HG02938 (cell line): Measurements from ENCODE around the gene SIRPD.

Source experiments
- ATAC-seq: cut with Tn5 transposase; IDR thresholded peaks from one replicate; pipeline ENCODE4 v1.9.1; 2021; ENCODE audit warnings: mild to moderate bottlenecking, moderate library complexity; ENCODE audit not compliant: unreplicated experiment

The SIRPD gene

DNA sequence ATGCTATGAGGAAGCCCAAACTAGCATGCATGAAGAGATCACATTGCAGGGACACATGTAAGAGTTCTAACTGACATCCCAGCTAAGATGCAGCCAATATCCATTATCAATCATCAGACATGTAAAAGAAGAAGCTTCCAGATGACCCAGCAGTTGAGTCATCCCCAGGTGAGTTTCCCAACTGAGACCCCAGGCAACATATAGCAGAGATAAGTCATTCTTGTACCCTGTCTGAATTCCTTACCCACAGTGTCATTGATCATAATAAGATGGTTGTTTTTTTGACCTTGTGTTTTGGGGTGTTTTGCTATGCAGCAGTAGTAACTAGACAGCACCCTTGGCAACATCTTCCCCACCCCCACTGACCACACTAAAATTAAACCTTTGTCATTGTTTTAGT is 18.9 kb downstream of the SIRPD start:
- no peak for ATAC-seq

DNA sequence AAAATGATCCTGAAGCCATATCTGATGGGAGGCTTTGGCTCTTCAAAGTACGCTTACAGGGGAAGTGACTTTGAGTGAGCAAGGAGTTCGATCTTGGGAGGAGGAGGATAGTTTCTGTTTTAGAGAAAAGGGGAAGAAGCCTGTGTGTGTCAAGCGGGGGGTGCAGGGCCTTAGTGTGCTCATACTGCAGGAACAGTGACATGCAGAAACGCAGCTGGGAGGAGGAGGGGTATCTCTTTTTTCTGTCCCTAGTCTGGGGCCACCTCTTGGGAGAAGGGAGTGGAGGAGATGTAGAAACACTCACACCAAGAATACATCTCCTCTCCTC is 19.8 kb downstream of the SIRPD start:
- no peak for ATAC-seq

- ATAC-seq, result no peak
Observed at GRCh38 chr20:1536893-1537730, 20.4 kb downstream of the SIRPD start.

DNA sequence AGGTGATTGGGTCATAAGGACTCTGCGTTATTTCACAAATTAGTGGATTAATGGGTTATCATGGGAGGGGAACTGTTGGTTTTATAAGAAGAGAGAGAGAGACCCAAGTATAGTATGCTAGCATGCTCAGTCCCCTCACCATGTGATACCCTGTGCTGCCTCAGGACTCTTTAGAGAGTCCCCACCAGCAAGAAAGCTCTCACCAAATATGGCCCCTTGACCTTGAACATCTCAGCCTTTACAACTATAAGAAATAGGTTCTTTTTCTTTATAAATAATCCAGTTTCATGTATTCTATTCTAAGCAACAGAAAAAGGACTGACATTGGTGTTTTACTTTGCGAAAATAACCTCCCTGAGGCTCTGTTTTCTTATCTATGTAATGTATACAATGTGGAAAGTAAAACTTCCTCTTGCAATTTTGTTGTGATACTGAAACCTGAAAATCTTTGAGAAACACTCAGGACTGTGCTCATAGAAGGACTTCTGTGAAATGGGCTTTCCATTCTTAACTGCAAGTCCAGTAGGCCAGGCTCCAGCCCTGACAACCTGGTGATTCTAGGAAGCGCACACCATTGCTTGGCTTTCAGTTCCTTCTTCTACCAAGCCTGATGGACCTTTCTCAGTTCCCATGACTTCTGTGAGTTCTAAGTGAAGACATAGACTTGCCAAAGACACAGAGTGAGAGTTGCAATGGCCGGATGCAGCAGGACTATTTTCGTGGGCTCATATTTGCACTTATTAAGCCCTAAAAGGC is 21.9 kb downstream of the SIRPD start:
- peak; percentile 87 for ATAC-seq

DNA sequence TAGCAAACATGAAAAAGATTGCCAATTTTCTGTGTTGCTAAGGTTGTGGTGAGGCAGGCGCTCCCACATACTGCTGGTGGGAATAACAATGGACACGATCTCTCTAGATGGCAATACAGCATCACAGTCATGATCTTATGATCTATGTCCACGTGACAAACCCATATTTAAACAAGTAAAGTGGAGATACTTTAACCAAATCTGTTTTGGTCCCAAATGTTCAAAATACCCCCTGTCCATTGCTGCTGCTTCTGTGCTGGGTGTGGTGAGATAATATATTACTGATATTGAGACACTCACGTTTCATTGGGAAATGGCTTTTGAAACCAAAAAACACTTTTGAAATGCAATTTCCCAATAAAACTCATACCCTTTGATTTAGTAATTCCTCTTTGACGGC is 23.0 kb downstream of the SIRPD start:
- ATAC-seq, result no peak

GRCh38 chr20:1533059-1533458 is 24.4 kb downstream of the SIRPD start:
- no peak for ATAC-seq

DNA sequence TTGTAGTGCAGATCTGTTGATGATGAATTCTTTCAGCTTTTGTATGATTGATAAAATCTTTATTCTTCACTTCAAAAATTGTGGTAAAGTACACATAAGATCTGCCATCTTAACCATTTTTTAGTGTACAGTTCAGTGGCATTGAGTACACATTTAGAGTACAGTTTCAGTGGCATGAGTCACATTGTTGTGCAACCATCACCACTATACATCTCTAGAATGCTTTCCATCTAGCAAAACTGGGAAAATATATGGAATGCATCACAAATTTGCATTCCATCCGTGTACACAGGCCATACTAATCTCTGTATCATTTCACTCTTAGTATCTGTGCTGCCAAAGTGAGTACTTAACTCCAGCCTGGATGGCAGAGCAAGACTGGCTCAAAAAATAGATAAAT is 28.7 kb downstream of the SIRPD start:
- no peak for ATAC-seq

GRCh38 chr20:1527923-1528322 is 29.6 kb downstream of the SIRPD start:
- no peak for ATAC-seq

GRCh38 chr20:1526896-1527295 is 30.6 kb downstream of the SIRPD start:
- no peak for ATAC-seq

DNA sequence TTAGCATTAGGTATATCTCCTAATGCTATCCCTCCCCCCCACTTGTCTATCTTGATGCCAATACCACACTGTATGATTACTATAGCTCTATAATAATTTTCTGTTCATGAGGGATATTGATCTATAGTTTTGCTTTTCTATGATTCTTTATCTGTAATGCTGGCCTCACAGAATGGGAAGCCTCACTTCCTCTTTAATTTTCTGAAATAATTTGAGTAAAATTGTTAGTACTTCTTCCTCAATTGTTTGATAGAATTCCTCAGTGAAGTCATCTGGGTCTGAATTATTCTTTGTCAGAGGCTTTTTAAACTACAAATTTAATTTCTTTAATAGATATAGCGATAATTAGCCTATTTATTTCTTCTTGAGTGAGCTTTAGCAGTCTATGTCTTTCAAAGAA is 31.2 kb downstream of the SIRPD start:
- no peak for ATAC-seq

GRCh38 chr20:1524004-1524403 is 33.5 kb downstream of the SIRPD start:
- no peak for ATAC-seq

DNA sequence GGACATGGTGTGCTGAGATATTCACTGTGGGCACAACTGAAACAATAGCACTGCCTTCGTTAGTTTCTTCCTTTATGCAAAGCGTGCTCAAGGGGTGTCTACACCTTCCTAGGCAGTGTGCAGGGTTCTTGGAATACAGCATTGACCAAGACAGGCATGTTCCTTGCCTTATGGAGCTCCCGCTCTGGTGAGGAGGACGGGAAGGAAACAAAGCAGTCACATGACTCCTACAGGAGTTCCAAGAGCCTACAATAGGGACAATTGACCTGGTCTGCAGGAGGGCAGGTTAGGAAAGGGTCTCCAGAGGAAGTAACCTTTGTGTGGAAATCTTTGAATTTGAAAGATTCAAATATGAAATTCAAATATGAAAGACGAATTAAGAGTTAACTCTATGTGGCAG is 40.5 kb downstream of the SIRPD start:
- no peak for ATAC-seq

- no peak for ATAC-seq
Observed at GRCh38 chr20:1513801-1514200, 43.7 kb downstream of the SIRPD start.

DNA sequence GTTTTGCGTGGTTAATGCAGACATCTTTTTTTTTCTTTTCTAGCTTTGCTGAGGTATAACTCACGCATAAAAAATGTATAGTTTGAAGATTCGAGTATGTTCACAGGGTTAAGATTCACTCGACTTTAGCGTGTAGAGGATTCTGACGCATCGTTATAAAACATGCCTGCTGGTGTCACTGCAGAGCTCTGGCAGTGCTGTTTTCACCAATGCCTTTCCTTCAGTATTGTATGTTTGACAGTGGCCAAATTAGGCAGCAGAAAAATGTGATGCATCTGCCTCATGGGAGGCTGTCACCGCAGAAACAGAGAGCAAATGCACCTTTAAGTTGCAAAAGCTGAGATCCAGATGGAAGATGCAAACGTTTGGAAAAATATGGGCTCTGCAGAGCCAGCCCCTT is 48.3 kb downstream of the SIRPD start:
- no peak for ATAC-seq

DNA sequence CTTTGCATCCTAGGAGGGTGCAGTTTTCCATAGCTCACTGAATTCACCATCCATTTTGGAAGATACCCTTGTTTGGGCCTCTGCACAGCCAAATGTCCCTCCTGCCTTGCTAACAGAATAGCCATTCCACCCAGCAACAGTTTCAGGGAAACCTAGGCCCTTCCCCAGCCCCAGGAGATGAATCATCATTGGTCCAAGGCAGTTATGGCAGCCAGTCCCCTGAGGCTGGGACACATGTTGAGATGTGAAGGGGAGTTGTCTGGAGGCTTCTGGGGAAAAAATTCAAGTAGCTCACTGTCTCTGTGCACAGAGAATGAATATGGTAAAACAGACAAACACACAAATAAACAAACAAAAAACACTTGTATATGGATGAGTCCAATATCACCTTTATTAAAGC is 48.9 kb downstream of the SIRPD start:
- ATAC-seq, result no peak

- ATAC-seq, result no peak
Observed at GRCh38 chr20:1507276-1507675, 50.2 kb downstream of the SIRPD start.

DNA sequence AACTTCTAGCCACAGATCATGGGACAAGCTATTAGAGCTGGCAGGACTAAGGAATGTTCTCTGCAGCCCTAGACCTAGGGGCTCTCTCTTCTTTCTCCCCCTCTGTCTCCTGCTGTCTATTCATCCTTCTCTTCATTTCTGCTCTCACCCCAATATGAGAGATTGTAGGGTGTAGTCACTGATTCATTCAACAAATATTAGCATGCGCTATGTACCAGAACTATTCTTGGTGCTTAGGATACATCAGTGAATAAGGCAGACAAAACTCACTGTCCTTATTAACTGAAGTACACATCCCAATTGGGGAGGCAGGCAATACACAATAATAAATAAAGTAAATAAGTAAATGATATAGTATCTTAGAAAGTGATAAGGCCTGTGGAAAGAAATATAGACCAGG is 51.6 kb downstream of the SIRPD start:
- ATAC-seq, result no peak

DNA sequence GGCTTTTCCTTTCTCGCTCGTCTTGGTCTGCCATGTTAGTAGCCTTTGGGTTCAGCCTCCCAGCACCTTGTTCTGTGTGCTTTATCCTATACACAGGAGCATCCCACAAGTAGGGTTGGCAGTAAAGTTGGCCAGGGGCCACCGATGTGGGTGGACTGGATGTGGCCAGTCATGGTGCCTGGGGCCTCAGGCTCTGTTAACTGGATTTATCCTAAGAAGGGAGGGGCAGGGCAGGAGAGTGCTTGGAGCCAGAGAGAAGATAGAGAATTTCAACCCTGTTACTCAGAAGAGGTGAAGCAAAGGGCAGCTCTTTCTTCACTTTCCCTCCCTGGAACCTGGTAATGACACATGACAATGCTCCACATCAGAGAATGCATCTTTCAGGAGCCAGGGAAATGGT is 52.1 kb downstream of the SIRPD start:
- no peak for ATAC-seq

GRCh38 chr20:1503564-1504227 is 53.8 kb downstream of the SIRPD start:
- peak; percentile 96 for ATAC-seq

DNA sequence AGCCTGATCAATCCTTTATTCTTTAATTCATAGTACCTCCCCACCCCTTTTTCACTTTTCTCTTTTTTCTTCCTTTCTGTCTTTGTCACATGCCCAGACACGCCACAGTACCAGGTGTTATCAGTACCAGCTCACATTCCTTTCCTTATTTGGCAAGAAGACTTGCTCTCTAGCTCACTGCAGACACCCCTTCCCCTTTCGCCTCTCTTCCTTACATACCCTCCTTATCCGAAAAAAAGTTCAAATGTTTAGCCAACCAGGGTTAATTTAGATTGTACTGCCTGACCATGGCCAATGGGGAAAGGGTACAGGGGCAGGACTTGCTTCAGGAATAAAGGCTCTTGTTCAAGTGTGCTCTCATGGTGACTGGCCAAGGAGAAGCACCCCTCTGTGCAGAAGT is 57.0 kb downstream of the SIRPD start:
- ATAC-seq, result no peak

GRCh38 chr20:1499528-1500420 is 57.7 kb downstream of the SIRPD start:
- no peak for ATAC-seq
